Upper lobe of left lung (tissue), 4 donors: ENCODE results near the gene ZNF264.

Source experiments
- POLR2AphosphoS5 ChIP-seq, 2 donors: sonication (generic); formaldehyde crosslinking; IDR thresholded peaks; one replicate each; pipeline ENCODE4 v1.5.1; 2017; ENCODE audit warnings: antibody characterized with exemption in 2 of 2
- TF ChIP-seq, protein P1 (sequence below), 6 experiments: fragments of 450-650 bp in 4 of 6; fragments of 200-600 bp in 2 of 6; sonication (generic) in 2 of 6; IDR thresholded peaks; one replicate each; pipeline ENCODE4 v1.5.1; 2016 to 2019; ENCODE audit warnings: antibody characterized with exemption in 6 of 6

- TF ChIP-seq, protein P1, sequence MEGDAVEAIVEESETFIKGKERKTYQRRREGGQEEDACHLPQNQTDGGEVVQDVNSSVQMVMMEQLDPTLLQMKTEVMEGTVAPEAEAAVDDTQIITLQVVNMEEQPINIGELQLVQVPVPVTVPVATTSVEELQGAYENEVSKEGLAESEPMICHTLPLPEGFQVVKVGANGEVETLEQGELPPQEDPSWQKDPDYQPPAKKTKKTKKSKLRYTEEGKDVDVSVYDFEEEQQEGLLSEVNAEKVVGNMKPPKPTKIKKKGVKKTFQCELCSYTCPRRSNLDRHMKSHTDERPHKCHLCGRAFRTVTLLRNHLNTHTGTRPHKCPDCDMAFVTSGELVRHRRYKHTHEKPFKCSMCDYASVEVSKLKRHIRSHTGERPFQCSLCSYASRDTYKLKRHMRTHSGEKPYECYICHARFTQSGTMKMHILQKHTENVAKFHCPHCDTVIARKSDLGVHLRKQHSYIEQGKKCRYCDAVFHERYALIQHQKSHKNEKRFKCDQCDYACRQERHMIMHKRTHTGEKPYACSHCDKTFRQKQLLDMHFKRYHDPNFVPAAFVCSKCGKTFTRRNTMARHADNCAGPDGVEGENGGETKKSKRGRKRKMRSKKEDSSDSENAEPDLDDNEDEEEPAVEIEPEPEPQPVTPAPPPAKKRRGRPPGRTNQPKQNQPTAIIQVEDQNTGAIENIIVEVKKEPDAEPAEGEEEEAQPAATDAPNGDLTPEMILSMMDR (IDR thresholded peaks at IDR 0.05) = no peak
- no peak for TF ChIP-seq POLR2AphosphoS5 (IDR thresholded peaks at IDR 0.05)
These were observed 80.0 kb downstream of the ZNF264 start for GRCh38 chr19:57271280-57271679.
